DMS153 treated with DMSO at 0.1 percent for 48 hours (cell line): Measurements from ENCODE around the gene PHPT1.
A peak's percentile ranks its signal among the peaks of the same experiment; 100 is the strongest.
"Not testable (repeated sequence)": the region's sequence is repeated elsewhere in the genome, so short reads cannot be mapped to it uniquely, and the experiment has no call there.

ENCODE experiments used
- DNase-seq: peaks from one replicate; lab custom pipeline; 2025; ENCODE audit not compliant: unreplicated experiment; lab: John Stamatoyannopoulos, UW

Gene PHPT1

GRCh38 chr9:136837146-136837855, 11.9 kb upstream of the PHPT1 start:
- no peak for DNase-seq

GRCh38 chr9:136837856-136838277, 11.3 kb upstream of the PHPT1 start:
- not testable (repeated sequence) for DNase-seq

DNA sequence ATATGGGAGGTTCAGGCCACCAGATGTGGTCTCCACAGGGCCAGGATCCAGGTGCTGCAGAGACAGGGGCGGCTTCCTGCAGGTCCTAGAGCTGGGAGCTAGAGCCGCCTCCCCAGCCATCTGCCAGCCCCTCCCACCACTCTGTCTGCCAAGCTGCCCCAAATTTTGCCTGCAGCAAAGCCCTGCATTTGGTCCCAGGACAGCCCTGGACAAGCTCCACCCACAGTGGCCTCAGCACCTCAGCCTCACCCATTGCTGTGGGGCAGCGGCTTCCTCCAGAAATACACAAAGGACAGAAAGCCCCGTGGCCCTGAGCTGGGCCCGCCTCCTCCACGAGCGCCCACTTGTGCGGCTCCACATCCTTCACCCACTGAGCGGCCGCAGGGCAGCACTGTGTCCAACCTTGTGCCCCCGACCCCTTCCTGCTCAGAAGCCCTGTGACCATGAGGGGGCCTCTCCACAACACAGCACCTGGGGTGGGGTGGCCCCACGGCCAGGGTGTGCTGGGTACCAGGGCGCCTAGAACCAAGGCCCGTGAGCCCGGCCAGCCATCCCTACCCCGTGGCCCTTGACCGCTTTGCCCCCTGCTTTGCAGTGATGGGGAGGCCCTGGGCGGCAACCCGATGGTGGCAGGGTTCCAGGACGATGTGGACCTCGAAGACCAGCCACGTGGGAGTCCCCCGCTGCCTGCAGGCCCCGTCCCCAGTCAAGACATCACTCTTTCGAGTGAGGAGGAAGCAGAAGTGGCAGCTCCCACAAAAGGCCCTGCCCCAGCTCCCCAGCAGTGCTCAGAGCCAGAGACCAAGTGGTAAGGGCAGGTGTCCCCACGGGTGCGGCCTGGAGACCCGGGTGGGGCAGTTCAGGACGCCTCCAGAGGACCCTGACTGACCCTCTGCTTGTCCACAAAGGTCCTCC, 10.6 kb upstream of the PHPT1 start:
- no peak for DNase-seq

- DNase-seq: no peak
These were observed 9.7 kb upstream of the PHPT1 start for GRCh38 chr9:136839229-136840139.

GRCh38 chr9:136840140-136840876, 8.9 kb upstream of the PHPT1 start:
- no peak for DNase-seq

DNA sequence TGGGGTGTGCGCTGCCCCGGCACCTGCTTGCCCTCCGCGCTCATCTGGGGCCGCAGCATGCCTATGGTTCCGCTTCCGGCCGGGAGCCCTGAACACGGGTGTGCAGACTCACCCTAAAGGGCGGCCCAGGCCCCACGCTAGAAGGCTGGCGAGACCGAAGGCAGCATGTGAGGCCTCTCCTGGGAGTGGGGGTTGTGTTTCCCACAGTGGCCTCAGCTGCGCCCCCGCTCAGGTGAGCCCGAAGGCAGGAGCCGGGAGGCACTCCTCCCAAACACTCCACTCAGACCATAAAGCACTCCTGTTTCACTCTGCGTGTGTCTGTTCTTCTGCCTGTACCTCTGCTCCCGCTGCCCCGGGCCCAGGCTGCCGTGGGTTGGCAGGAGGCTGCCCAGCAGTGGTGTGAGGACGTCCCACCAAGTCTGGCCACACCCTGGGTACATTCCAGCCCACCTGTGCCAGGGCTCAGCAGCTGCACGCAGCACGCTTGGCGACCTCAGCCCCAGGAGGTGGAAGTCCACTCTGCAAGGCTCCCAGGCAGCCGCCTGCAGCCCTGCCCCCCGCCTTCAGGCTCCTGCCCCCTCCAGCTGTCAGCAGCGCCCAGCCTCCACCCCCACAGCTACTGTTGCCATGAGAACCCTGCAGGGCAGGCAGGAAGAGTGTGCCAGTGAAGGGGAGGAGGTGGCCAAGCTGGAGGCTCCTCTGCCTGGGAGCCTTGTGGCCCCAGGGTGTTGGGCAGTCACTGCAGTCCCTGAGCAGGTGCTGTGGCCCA, 8.1 kb upstream of the PHPT1 start:
- peak; percentile 60 for DNase-seq

GRCh38 chr9:136841646-136842379, 7.4 kb upstream of the PHPT1 start:
- peak; percentile 24 for DNase-seq

- DNase-seq: peak; percentile 31
These were observed 6.7 kb upstream of the PHPT1 start, which contains the start of gene AJM1 for GRCh38 chr9:136842380-136842948. Gene AJM1, plus strand, starts transcription at chr9:136842478. Its CDS starts 1,937 bp downstream, at chr9:136844415.

DNA sequence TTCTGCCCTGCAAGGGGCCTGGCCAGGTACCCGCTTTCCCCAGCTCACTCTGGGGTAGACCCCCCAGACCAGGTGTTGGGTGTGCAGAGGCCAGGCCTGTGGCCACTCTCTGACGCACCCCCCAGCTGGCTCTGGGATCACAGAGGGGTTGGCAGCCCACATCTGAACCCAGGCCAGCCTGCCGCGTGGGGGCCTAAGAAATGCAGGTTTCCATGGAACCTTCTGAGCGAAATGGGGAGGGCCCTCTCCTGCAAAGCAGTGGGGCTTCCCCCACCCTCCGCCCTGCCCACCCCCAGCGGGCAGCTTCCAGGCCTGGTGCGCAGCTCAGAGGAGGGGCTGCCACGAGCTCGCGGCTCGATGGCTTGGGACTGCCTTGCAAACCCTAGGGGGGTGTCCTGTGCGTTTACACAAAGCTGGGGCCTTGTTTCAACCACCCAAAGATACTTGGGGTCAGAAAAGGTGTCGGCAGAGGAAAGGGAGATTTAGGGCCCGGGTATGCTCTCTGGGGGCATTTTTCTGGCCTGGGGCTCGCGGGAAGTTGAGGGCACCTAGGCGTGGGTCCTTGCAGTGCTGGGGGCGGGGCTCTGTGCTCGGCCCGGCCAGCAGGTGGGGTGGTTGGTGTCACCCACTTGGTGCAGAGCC, 5.9 kb upstream of the PHPT1 start:
- not testable (repeated sequence) for DNase-seq

DNA sequence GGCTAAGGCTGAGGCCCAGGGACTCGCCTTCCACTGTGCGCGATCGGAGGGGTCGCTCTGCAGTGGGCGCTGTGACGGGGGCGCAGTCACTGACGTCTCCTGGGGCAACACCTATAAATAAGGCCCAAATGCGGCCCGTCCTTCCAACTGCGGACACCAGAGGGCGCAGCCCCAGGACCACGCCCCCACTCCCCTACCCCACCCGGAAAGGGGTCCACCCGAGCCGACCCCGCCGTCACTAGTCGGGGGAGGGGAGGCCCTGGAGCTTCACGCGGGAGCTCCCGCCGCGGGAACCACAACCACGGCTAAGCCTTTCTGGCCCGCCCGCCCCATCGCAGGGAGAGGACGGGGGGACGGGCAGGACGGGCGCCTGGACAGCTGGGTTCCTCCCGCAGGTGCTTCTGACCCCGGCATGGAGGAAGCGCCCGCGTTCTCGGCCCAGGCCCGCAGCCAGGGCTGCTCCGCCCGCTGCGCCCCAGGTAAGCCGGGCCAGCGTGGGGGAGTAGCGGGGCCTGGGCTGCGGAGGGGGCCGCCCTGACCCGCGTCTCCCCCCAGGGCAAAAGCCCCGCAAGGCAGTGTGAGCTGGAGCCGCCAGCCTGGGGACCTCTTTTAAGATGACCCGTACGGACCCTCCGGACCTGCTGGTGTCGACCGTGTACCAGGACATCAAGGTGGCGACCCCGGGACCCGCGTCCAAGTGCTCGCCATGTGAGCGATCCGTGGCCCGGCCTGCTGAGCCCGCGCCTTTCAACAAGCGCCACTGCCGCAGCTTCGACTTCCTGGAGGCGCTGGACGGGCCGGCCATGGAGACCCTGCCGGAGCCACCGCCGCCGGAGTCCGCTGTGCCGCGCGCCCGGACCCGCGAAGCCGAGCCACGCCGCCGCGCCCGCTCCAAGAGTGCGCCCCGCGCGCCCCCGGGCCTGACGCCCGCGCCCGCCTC, 5.1 kb upstream of the PHPT1 start:
- not testable (repeated sequence) for DNase-seq

GRCh38 chr9:136844761-136845464, 4.3 kb upstream of the PHPT1 start:
- no peak for DNase-seq

GRCh38 chr9:136845465-136846260, 3.5 kb upstream of the PHPT1 start:
- no peak for DNase-seq

DNA sequence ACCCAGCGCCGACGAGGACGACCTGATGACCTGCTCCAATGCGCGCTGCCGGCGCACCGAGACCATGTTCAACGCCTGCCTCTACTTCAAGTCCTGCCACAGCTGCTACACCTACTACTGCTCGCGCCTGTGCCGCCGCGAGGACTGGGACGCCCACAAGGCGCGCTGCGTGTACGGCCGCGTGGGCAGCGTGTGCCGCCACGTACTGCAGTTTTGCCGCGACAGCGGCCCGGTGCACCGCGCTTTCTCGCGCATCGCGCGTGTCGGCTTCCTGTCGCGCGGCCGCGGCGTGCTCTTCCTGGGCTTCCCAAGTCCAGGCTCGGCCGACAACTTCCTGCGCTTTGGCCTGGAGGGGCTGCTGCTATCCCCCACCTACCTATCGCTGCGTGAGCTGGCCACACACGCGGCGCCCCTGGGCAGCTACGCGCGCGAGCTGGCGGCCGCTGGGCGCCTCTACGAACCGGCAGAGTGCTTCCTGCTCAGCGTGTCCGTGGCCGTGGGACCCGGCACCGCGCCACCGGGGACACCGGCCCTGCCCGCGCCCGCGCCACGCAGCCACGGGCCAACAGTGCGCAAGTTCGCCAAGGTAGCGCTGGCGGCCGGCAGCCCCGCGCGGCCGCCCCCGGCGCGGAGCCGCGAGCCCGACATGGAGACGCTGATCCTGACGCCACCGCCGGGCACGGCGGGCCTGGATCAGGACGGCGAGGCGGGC, 2.7 kb upstream of the PHPT1 start:
- no peak for DNase-seq

DNA sequence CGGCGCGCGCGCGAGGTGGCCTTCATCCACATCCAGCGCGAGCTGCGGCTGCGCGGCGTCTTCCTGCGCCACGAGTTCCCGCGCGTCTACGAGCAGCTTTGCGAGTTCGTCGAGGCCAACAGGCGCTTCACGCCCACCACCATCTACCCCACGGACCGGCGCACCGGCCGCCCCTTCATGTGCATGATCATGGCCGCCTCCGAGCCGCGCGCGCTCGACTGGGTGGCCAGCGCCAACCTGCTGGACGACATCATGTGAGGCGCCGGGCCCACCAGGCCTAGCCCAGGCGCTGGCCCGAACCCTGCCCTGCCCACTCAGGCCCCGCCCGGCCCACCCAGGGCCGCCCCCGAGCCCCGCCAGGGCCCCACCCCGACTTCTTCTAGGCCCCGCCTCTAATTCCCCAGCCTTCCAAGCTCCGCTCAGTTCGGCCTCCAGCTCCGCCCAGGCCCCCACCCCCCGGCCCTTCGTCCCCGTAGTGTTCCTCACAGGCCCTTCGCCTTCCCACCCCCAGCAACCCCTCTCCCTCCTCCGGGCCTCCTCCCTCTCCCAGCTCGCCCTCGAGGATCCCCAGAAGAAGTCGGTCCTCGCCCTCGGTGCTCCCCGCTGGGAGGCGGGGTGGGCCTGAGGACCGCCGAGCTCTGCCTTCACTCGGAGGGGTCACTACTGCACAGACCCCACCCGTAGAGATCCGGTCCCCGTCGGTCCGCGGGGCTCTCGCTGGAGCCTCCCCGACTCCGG, 2.0 kb upstream of the PHPT1 start:
- DNase-seq: no peak
